HepG2 (cell line): ENCODE measurements around the gene MESD.

Experiments used
- EZH2 ChIP-seq: conservative IDR thresholded peaks from 2 replicates; pipeline ENCODE4 v1.6.1; 2012; ENCODE audit warnings: mild to moderate bottlenecking, low read depth, low read length, moderate library complexity
- HDAC2 ChIP-seq: sonication (generic); formaldehyde crosslinking; IDR thresholded peaks from 2 replicates; pipeline ENCODE4 v1.4.0; 2020; ENCODE audit warnings: missing genetic modification reagents
- MBNL3 ChIP-seq: fragments of 250-450 bp; sonication (Bioruptor Pico); conservative IDR thresholded peaks from 2 replicates; pipeline ENCODE4 v1.8.0; 2022; ENCODE audit warnings: mild to moderate bottlenecking, inconsistent platforms
- NBN ChIP-seq: fragments of 450-650 bp; conservative IDR thresholded peaks from 2 replicates; pipeline ENCODE4 v1.6.1; 2017
- PTBP1 ChIP-seq: fragments of 200-400 bp; formaldehyde crosslinking; IDR thresholded peaks from 2 replicates; pipeline ENCODE4 v1.6.1; 2018; ENCODE audit warnings: low read length, low read depth; ENCODE audit not compliant: poor library complexity, severe bottlenecking
- REPIN1 ChIP-seq: sonication (generic); formaldehyde crosslinking; IDR thresholded peaks from 2 replicates; pipeline ENCODE4 v1.8.0; 2022; ENCODE audit warnings: missing genetic modification reagents, low read depth, mild to moderate bottlenecking, borderline replicate concordance
- SMAD9 ChIP-seq: sonication (generic); formaldehyde crosslinking; IDR thresholded peaks from 2 replicates; pipeline ENCODE4 v1.5.1; 2020; ENCODE audit warnings: mild to moderate bottlenecking, missing genetic modification reagents
- SUZ12 ChIP-seq: fragments of 150-350 bp; IDR thresholded peaks from 2 replicates; pipeline ENCODE4 v1.6.1; 2014; ENCODE audit warnings: low read depth, low read length
- ZNF629 ChIP-seq: sonication (generic); formaldehyde crosslinking; conservative IDR thresholded peaks from 2 replicates; pipeline ENCODE4 v1.5.0; 2020; ENCODE audit warnings: missing genetic modification reagents
- TF ChIP-seq, protein P1 (sequence below): sonication (generic); formaldehyde crosslinking; IDR thresholded peaks from 2 replicates; pipeline ENCODE4 v1.5.0; 2020; ENCODE audit warnings: mild to moderate bottlenecking, missing genetic modification reagents, moderate library complexity

DNA sequence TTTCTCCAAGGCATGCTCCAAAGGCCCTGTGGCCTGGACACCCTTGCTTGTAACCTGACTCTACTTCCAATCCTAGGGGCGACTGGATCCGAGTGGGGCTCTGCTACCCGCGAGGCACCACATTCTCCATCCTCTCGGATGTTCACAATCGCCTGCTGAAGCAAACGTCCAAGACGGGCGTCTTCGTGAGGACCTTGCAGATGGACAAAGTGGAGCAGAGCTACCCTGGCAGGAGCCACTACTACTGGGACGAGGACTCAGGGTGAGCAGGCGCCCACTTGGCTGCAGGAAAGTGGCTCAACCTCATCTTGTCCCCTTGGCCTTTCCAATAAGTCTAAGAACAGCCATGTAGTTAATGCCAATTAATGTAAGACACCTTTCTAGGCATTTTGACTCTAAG is 51.9 kb downstream of the MESD start:
- TF ChIP-seq SUZ12: no peak
- TF ChIP-seq MBNL3 (CRISPR knock-in tag): no peak
- TF ChIP-seq REPIN1 (CRISPR knock-in tag): no peak
- TF ChIP-seq ZNF629 (CRISPR knock-in tag): no peak
- TF ChIP-seq EZH2: no peak
- no peak for TF ChIP-seq PTBP1
- TF ChIP-seq, protein P1, sequence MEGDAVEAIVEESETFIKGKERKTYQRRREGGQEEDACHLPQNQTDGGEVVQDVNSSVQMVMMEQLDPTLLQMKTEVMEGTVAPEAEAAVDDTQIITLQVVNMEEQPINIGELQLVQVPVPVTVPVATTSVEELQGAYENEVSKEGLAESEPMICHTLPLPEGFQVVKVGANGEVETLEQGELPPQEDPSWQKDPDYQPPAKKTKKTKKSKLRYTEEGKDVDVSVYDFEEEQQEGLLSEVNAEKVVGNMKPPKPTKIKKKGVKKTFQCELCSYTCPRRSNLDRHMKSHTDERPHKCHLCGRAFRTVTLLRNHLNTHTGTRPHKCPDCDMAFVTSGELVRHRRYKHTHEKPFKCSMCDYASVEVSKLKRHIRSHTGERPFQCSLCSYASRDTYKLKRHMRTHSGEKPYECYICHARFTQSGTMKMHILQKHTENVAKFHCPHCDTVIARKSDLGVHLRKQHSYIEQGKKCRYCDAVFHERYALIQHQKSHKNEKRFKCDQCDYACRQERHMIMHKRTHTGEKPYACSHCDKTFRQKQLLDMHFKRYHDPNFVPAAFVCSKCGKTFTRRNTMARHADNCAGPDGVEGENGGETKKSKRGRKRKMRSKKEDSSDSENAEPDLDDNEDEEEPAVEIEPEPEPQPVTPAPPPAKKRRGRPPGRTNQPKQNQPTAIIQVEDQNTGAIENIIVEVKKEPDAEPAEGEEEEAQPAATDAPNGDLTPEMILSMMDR (CRISPR knock-in tag): no peak
- TF ChIP-seq HDAC2: no peak
- TF ChIP-seq SMAD9: no peak
- no peak for TF ChIP-seq NBN
